Adipocyte (in vitro differentiated cells): ENCODE results near the gene TNNI2.
A peak's percentile ranks its signal among the peaks of the same experiment; 100 is the strongest.

Experiments used
- DNase-seq: peaks from one replicate; pipeline ENCODE4 v3.0.0-alpha.2; 2015; ENCODE audit warnings: low read depth
- H3K27me3 ChIP-seq: replicated peaks from 2 replicates; pipeline ENCODE4 v1.7.0; 2013; ENCODE audit warnings: mild to moderate bottlenecking, low read length, moderate library complexity; ENCODE audit not compliant: control insufficient read depth, insufficient read depth
- H3K36me3 ChIP-seq: 2 replicates; pipeline ENCODE4 v1.7.0; 2013; ENCODE audit warnings: low read length, mild to moderate bottlenecking, moderate library complexity; ENCODE audit not compliant: control insufficient read depth, insufficient read depth, severe bottlenecking
- H3K4me1 ChIP-seq: 2 replicates; pipeline ENCODE4 v1.7.0; 2013; ENCODE audit warnings: mild to moderate bottlenecking, low read length, moderate library complexity; ENCODE audit not compliant: control insufficient read depth, insufficient read depth
- H3K4me3 ChIP-seq: 2 replicates; pipeline ENCODE4 v1.7.0; 2013; ENCODE audit warnings: mild to moderate bottlenecking, low read length, moderate library complexity
- H3K9ac ChIP-seq: 2 replicates; pipeline ENCODE4 v1.7.0; 2013; ENCODE audit warnings: mild to moderate bottlenecking, low read length, moderate library complexity
- H3K9me3 ChIP-seq: 2 replicates; pipeline ENCODE4 v1.7.0; 2013; ENCODE audit warnings: mild to moderate bottlenecking, low read length, moderate library complexity; ENCODE audit not compliant: control insufficient read depth

TNNI2 gene

DNA sequence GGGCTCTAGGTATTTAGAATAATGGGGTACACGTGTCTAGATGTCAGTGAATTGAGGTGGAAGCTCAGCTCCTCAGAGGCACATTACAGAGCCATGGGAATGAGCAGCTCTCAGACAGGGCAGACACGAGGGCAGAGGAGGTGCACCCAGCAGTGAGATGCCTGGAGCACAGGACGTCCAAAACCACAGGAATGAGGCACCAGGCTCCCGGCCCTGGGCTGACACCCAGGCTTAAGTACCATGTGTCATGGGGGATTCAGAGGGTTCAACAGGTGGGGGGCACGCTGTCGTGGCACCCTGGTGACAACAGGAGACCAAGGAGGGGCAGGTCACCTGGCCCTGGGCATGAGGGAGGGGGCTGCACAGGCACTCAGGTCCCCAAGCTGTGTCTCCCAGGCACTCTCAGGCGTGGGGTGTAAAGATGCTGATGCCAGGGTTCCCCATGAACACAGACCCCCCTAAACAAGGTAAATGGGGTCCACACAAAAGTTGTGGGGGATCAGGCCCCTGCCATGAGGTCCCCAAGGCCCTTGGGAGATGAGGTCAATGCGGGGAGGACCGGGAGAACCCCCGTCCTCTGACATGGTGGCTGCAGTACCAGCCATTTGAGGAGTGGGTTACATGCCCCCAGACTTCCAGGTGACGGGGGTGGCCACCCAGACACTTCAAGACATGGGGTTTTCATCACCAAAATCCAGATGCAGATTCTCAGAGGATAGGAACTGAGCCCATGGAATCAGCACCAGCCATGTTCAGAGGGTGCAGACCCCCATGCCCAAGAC, 9.6 kb upstream of the TNNI2 start:
- H3K27me3 ChIP-seq, result peaks cover 15% of the 10 kb centered on the region
- DNase-seq, result peak; percentile 75
- H3K4me1 ChIP-seq, result peaks cover 23% of the 10 kb centered on the region
- no peak overlapping the region for H3K4me3 ChIP-seq
- no peaks in the 10 kb centered on the region for H3K36me3 ChIP-seq
- H3K9ac ChIP-seq, result no peak overlapping the region
- no peaks in the 10 kb centered on the region for H3K9me3 ChIP-seq

DNA sequence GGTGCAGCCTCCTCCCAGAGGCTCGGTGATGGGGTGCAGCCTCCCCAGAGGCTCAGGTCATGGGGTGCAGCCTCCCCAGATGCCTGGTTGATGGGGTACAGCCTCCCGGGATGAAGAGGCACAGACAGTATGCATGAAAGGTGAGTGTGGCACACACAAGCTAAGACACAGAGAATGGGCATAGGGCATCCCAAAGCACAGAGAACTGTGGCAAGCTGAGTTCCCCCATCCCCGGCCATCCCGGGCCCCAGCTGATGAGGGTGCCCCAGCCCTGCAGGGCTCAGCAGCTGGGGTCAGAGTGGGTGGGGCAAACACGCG, 8.8 kb upstream of the TNNI2 start:
- Histone ChIP-seq H3K4me1 (peaks cover 23% of the 10 kb centered on the region), H3K27me3 (peaks cover 20% of the 10 kb centered on the region), H3K9me3 (no peaks in the 10 kb centered on the region)

GRCh38 chr11:1830322-1831223, 8.2 kb upstream of the TNNI2 start:
- H3K9ac ChIP-seq, result no peak overlapping the region
- H3K9me3 ChIP-seq, result no peaks in the 10 kb centered on the region
- H3K36me3 ChIP-seq, result no peaks in the 10 kb centered on the region
- peaks cover 20% of the 10 kb centered on the region for H3K27me3 ChIP-seq
- no peak for DNase-seq
- H3K4me1 ChIP-seq, result peaks cover 23% of the 10 kb centered on the region
- H3K4me3 ChIP-seq, result no peak overlapping the region

More for the DNA sequence above, 8.8 kb upstream of the TNNI2 start:
- no peak for DNase-seq
- Histone ChIP-seq H3K4me3 (no peak overlapping the region), H3K36me3 (no peaks in the 10 kb centered on the region), H3K9ac (no peak overlapping the region)

DNA sequence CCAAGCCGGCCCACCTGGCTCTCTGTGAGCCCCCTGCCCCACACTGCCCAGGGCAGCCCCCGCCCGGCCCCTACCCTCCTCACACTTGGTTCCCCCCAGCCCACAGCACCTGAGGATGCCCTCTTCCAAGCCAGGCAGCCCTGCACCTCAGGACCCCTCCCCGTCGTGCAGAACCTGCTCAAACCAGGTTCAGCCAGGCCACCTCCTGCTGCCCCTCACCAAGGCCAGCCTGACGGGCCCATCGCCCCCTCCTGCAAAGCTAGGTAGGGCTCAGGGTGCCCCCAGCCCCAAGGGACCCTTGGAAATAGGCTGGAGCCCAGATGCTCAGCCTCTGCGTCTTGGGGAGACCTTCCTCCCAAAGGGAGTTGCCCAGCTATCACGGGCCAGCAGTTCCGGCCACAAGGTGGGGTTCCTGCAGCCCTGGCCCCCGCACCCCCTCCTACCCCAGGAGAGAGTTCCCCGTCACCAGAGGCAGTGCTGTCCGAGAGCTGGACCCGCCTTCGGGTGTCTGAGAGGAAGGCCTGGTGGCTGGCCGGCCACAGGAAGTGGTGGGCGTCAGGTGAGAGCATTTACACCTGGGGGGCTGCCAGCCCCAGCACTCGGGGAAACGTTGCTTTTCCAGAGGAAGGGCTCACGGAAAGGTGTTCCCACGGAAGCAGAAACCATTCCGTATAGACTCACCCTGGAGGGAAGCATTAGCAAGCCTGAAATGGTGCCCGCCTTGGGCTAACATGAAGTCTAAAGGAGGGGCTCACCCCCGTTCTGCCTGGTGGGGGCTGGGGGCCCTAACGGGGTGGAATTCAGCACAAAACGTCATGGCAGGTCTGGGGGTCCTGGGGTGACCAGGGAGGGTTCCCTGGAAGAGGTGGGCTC, 7.2 kb upstream of the TNNI2 start:
- H3K9me3 ChIP-seq, result no peaks in the 10 kb centered on the region
- DNase-seq, result no peak
- no peak overlapping the region for H3K9ac ChIP-seq
- peaks cover 20% of the 10 kb centered on the region for H3K4me1 ChIP-seq
- H3K4me3 ChIP-seq, result no peak overlapping the region
- H3K36me3 ChIP-seq, result no peaks in the 10 kb centered on the region
- H3K27me3 ChIP-seq, result peaks cover 20% of the 10 kb centered on the region

DNA sequence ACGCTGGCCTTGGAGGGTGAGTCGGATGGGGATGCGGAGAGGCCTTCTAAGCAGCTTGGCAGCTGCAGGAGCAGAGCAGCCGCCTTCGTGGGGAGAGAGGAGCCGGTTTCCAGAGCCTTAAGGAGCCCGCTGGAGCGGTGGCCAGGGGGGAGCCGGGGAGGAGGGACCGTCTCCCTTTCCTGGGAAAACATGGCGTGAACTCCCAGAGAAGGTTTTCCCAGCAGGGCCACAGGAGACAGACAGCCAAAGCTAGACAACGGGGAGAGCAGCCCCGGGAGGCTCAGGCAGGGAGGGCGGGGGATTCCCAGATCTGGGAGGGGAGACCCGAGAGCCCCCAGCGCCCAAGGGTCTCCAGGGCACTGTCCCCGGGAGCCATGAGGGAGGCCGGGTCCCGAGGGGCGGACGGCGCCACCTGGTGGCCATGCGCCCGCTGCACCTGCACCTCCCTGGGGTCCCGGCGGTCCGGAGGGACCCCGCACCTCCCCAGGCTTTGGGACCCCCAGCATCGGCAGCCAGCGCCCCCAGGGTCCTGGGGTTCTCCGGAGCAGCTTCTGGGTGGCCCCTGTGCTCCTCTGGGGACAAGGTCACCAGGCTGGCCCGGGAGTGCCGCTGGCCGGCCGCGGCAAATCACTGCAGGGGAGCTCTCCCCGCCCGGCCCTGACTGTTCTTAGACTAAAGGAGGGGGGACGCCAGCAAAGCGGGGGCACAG, 6.4 kb upstream of the TNNI2 start:
- H3K27me3 ChIP-seq, result peaks cover 20% of the 10 kb centered on the region
- H3K36me3 ChIP-seq, result no peaks in the 10 kb centered on the region
- no peaks in the 10 kb centered on the region for H3K9me3 ChIP-seq
- H3K4me1 ChIP-seq, result peaks cover 12% of the 10 kb centered on the region
- no peak overlapping the region for H3K4me3 ChIP-seq
- peak; percentile 61 for DNase-seq
- no peak overlapping the region for H3K9ac ChIP-seq

DNA sequence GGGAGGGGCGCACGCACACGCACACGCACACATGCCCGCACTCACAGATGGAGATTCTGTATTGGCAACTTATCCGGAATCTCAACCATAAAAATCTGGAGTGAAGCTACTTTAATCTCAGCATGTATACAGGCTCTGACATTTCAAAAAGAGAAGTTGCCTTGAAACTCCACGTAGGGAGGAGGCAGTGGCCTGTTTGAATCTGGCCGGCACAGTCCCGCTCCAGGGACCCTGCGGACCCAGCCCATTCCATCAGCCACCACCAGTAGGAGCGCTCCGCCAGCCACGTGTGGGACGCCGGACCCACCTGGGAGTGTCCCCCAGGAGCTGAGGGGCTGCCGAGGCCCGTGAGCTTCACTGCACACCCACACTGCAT, 5.9 kb upstream of the TNNI2 start:
- Histone ChIP-seq H3K9me3 (no peaks in the 10 kb centered on the region), H3K27me3 (peaks cover 20% of the 10 kb centered on the region), H3K4me1 (peaks cover 7% of the 10 kb centered on the region), H3K9ac (no peak overlapping the region), H3K36me3 (no peaks in the 10 kb centered on the region), H3K4me3 (no peak overlapping the region)
- DNase-seq, result no peak

GRCh38 chr11:1834062-1834610, 4.6 kb upstream of the TNNI2 start:
- Histone ChIP-seq H3K4me3 (no peak overlapping the region), H3K9ac (no peak overlapping the region), H3K4me1 (peaks cover under 1% of the 10 kb centered on the region), H3K9me3 (no peaks in the 10 kb centered on the region), H3K36me3 (no peaks in the 10 kb centered on the region), H3K27me3 (peaks cover 19% of the 10 kb centered on the region)
- no peak for DNase-seq

- Histone ChIP-seq H3K9ac (no peak within 1 kb of the TSS), H3K36me3 (no peaks in the 10 kb centered on the region), H3K4me3 (no peak within 1 kb of the TSS), H3K27me3 (peaks cover 12% of the 10 kb centered on the region), H3K4me1 (no peaks in the 10 kb centered on the region), H3K9me3 (no peaks in the 10 kb centered on the region)
- DNase-seq, result no peak
Measured at GRCh38 chr11:1834779-1835670, 3.8 kb upstream of the TNNI2 start, which contains the start of gene SYT8. SYT8 (plus strand) TSS chr11:1834990; CDS start chr11:1835106, 116 bp downstream.

- H3K4me1 ChIP-seq, result no peaks in the 10 kb centered on the region
- H3K4me3 ChIP-seq, result no peak overlapping the region
- DNase-seq, result no peak
- H3K27me3 ChIP-seq, result peaks cover 12% of the 10 kb centered on the region
- no peaks in the 10 kb centered on the region for H3K9me3 ChIP-seq
- no peak overlapping the region for H3K9ac ChIP-seq
- no peaks in the 10 kb centered on the region for H3K36me3 ChIP-seq
Measured at GRCh38 chr11:1835671-1836010, 3.1 kb upstream of the TNNI2 start.
